KMS-11 (cell line): Measurements from ENCODE around the gene ST3GAL5.

Experiments
- H2AFZ ChIP-seq: fragments of 200-600 bp; sonication (generic); 2 replicates; pipeline ENCODE4 v1.6.1; 2016; ENCODE audit warnings: antibody characterized with exemption, mixed run types, low read depth
- H3K27ac ChIP-seq: fragments of 200-600 bp; sonication (generic); 2 replicates; pipeline ENCODE4 v1.6.1; 2016; ENCODE audit warnings: mild to moderate bottlenecking, mixed run types
- H3K27me3 ChIP-seq: fragments of 200-600 bp; sonication (generic); 2 replicates; pipeline ENCODE4 v1.6.1; 2017; ENCODE audit warnings: mild to moderate bottlenecking, low read depth, mixed run types, moderate library complexity; ENCODE audit not compliant: insufficient read depth
- H3K36me3 ChIP-seq: fragments of 200-600 bp; sonication (generic); 2 replicates; pipeline ENCODE4 v1.6.1; 2017; ENCODE audit warnings: mild to moderate bottlenecking, mixed run types; ENCODE audit not compliant: insufficient read depth
- H3K4me1 ChIP-seq: fragments of 200-600 bp; sonication (generic); 2 replicates; pipeline ENCODE4 v1.6.1; 2016; ENCODE audit warnings: mild to moderate bottlenecking, low read depth, mixed run types; ENCODE audit not compliant: poor library complexity, severe bottlenecking
- H3K4me2 ChIP-seq: fragments of 200-600 bp; sonication (generic); 2 replicates; pipeline ENCODE4 v1.7.0; 2016; ENCODE audit warnings: mild to moderate bottlenecking, mixed run types
- H3K4me3 ChIP-seq: fragments of 200-600 bp; sonication (generic); IDR thresholded peaks from 2 replicates; pipeline ENCODE4 v1.6.1; 2017; ENCODE audit warnings: low read depth, low read length, mixed read lengths; ENCODE audit not compliant: insufficient read depth
- H3K79me2 ChIP-seq: fragments of 200-600 bp; sonication (generic); 2 replicates; pipeline ENCODE4 v1.6.1; 2016; ENCODE audit warnings: low read depth, mixed run types; ENCODE audit not compliant: insufficient read depth
- H3K9ac ChIP-seq: fragments of 200-600 bp; sonication (generic); 2 replicates; pipeline ENCODE4 v1.6.1; 2016; ENCODE audit warnings: mild to moderate bottlenecking, mixed run types
- H4K20me1 ChIP-seq: fragments of 200-600 bp; sonication (generic); 2 replicates; pipeline ENCODE4 v1.6.1; 2016; ENCODE audit warnings: mild to moderate bottlenecking, mixed run types; ENCODE audit not compliant: insufficient read depth
- TF ChIP-seq, protein P1 (sequence below): fragments of 200-600 bp; sonication (generic); conservative IDR thresholded peaks from 2 replicates; pipeline ENCODE4 v1.6.1; 2017; ENCODE audit warnings: low read depth, mild to moderate bottlenecking, antibody characterized with exemption, low read length, moderate library complexity, mixed read lengths

ST3GAL5 gene

GRCh38 chr2:85792783-85793441 lies 95.9 kb downstream of the ST3GAL5 start:
- H3K9ac ChIP-seq = no peak overlapping the region
- no peak overlapping the region for H3K4me3 ChIP-seq
- no peaks in the 10 kb centered on the region for H3K79me2 ChIP-seq
- no peaks in the 10 kb centered on the region for H4K20me1 ChIP-seq
- no peak overlapping the region for H3K4me2 ChIP-seq
- no peak overlapping the region for H3K27ac ChIP-seq
- H2AFZ ChIP-seq = no peak overlapping the region
- H3K4me1 ChIP-seq = no peaks in the 10 kb centered on the region
- no peaks in the 10 kb centered on the region; the same call in 1 of the 2 replicates for H3K27me3 ChIP-seq
- TF ChIP-seq, protein P1, sequence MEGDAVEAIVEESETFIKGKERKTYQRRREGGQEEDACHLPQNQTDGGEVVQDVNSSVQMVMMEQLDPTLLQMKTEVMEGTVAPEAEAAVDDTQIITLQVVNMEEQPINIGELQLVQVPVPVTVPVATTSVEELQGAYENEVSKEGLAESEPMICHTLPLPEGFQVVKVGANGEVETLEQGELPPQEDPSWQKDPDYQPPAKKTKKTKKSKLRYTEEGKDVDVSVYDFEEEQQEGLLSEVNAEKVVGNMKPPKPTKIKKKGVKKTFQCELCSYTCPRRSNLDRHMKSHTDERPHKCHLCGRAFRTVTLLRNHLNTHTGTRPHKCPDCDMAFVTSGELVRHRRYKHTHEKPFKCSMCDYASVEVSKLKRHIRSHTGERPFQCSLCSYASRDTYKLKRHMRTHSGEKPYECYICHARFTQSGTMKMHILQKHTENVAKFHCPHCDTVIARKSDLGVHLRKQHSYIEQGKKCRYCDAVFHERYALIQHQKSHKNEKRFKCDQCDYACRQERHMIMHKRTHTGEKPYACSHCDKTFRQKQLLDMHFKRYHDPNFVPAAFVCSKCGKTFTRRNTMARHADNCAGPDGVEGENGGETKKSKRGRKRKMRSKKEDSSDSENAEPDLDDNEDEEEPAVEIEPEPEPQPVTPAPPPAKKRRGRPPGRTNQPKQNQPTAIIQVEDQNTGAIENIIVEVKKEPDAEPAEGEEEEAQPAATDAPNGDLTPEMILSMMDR = no peak
- H3K36me3 ChIP-seq = no peaks in the 10 kb centered on the region

DNA sequence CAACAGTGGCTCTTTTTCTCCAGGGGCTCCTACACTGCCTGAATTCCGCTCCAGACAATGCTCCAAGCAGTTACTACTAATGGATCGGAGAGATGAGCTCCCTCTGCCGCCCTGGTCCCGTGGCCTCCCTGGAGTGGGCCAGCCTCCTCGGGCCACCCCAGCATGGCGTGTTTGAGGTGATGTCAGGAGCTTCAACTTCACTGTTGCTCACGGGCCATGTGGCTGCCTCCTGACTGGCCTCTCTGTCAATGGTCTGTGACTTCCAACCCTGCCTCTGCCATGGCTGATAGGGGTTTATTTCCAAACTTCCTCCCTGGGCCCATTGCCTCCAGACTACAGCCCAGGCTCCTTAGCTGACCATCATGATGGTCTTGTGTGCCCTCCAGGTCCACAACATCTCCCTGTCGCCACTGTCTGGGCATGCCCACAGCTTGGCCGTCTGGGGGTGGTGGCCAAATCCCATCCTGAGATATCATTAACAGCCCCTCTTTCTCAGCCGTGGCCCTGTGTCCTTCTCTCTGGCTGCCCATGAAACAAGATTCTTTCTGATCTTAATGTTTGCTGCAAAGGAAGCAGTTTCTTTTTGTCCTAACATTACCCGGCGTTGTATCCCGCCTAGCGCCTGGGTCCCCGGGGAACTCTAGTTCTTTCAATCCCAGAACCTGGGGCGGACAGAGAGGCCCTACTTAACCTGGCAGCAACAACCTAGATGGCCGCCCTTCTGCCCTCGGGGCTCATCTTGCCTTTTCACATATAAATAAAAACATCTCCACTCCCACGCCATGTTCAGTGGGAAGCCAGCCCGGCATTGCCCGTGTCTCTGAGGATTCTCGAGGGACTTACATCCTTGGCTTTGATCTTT lies 96.9 kb downstream of the ST3GAL5 start:
- H3K4me2 ChIP-seq = no peak overlapping the region
- TF ChIP-seq, protein P1 = no peak
- no peak overlapping the region for H3K9ac ChIP-seq
- H3K4me1 ChIP-seq = no peaks in the 10 kb centered on the region
- no peaks in the 10 kb centered on the region for H3K79me2 ChIP-seq
- H3K36me3 ChIP-seq = no peaks in the 10 kb centered on the region
- H2AFZ ChIP-seq = no peak overlapping the region
- H3K27me3 ChIP-seq = no peaks in the 10 kb centered on the region; the same call in 1 of the 2 replicates
- no peaks in the 10 kb centered on the region for H4K20me1 ChIP-seq
- no peak overlapping the region for H3K27ac ChIP-seq
- no peak overlapping the region for H3K4me3 ChIP-seq

DNA sequence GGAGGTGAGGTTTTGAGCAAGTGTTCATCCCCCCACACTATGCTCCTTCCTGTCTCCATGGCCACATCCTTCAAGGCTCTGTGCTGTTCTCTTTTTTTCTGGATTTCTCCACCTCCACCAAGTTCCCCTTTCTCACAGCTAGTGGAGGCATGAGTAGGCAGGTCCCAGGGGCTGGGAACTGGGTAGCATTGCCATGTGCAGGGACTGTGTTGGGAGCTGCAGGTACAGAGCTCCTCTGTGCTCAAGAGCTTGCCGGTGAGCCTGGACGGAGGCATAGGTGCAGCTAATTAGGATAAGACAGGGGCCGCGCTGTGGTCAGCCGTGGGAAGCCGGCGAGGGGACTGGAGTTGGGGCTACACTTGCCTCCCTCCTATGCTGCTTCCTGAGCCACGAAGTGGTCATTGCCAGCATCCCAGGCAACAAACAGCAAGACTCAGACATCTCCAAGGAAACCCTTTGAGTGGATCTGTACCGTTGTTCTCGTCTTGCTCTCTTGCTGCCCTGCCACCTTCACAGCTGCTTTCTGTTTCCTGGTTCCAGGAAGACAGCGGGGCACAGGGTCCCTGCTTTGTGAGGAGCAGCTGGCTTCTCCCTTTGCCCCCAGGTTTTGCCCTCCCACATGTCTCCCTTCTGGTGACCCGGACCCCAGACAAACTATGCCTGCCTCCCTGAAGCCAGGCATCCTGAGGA lies 98.1 kb downstream of the ST3GAL5 start:
- TF ChIP-seq, protein P1 = no peak
- Histone ChIP-seq H3K4me1 (no peaks in the 10 kb centered on the region), H4K20me1 (no peaks in the 10 kb centered on the region), H3K79me2 (no peaks in the 10 kb centered on the region), H3K36me3 (no peaks in the 10 kb centered on the region), H3K27ac (no peak overlapping the region), H3K4me2 (no peak overlapping the region), H2AFZ (no peak overlapping the region), H3K27me3 (no peaks in the 10 kb centered on the region), H3K9ac (no peak overlapping the region), H3K4me3 (no peak overlapping the region)

DNA sequence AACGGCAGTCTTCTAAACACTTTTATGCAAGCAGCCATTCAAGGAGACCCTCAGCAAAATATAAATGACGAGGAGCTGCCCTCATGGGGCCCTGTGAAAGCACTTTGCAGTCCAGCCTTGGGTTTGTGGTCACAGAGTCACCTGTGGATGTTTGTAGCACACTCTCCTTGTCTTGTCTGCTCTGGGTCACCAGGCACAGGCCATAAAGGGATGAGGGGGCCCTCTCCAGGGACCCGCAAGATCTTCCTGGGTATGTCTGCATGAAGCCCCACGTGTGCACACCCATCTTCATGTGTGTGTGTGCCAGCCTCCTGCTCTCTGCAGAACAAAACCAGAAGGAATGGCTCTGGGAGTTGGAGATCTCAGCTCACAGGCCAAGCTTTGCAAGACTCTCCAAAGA lies 98.8 kb downstream of the ST3GAL5 start:
- Histone ChIP-seq H3K4me2 (no peak overlapping the region), H3K4me3 (no peak overlapping the region), H3K27me3 (no peaks in the 10 kb centered on the region; the same call in 1 of the 2 replicates), H2AFZ (no peak overlapping the region), H3K79me2 (no peaks in the 10 kb centered on the region), H3K4me1 (no peaks in the 10 kb centered on the region), H3K27ac (no peak overlapping the region), H3K9ac (no peak overlapping the region), H3K36me3 (no peaks in the 10 kb centered on the region), H4K20me1 (no peaks in the 10 kb centered on the region)
- TF ChIP-seq, protein P1 = no peak
